Mammary epithelial cell (primary cell): ENCODE measurements around the gene ASB4.

Experiments used
- EZH2 ChIP-seq: IDR thresholded peaks from 2 replicates; pipeline ENCODE4 v1.6.1; 2012; ENCODE audit warnings: low read length, inconsistent platforms, borderline replicate concordance
- TF ChIP-seq, protein P1 (sequence below), 2 donors: IDR thresholded peaks in 1 of 2; conservative IDR thresholded peaks in 1 of 2; 2 replicates each; pipeline ENCODE4 v1.5.1; 2011 to 2012; ENCODE audit warnings: inconsistent platforms in 2 of 2, low read length in 2 of 2, mild to moderate bottlenecking in 2 of 2, control low read depth in 1 of 2, low read depth in 1 of 2; ENCODE audit not compliant: insufficient read depth in 1 of 2; ENCODE audit errors: extremely low read depth in 1 of 2

DNA sequence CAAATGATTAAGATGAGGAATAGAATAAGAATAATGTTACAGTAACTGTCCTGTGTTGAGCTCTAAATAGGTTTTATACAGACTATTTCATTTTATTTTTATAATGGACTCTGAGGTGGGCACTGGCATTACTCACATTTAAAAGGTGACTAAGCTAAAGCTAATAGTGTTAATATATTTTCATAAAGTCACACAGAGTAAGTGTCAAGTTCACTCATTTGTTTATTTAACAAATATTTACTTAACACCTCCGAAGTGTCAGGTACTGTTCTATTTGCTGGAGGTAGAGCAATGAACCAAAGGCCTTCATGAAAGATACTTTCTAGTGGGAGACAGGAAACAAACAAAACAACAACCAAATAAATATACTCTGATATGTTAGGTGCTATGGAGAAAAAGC, 44.0 kb downstream of the ASB4 start:
- TF ChIP-seq, protein P1, sequence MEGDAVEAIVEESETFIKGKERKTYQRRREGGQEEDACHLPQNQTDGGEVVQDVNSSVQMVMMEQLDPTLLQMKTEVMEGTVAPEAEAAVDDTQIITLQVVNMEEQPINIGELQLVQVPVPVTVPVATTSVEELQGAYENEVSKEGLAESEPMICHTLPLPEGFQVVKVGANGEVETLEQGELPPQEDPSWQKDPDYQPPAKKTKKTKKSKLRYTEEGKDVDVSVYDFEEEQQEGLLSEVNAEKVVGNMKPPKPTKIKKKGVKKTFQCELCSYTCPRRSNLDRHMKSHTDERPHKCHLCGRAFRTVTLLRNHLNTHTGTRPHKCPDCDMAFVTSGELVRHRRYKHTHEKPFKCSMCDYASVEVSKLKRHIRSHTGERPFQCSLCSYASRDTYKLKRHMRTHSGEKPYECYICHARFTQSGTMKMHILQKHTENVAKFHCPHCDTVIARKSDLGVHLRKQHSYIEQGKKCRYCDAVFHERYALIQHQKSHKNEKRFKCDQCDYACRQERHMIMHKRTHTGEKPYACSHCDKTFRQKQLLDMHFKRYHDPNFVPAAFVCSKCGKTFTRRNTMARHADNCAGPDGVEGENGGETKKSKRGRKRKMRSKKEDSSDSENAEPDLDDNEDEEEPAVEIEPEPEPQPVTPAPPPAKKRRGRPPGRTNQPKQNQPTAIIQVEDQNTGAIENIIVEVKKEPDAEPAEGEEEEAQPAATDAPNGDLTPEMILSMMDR (conservative IDR thresholded peaks at IDR 0.05 in 1 of 2, IDR thresholded peaks at IDR 0.05 in 1 of 2; ENCODE audit: extremely low read depth in 1 of 2, insufficient read depth in 1 of 2, low read depth in 1 of 2, low read length in 2 of 2) = no peak
- TF ChIP-seq EZH2 = no peak
